Panc1 (cell line): ENCODE results near the gene SLC10A7. TPM values are rescaled to one million over a fixed set of nuclear protein-coding genes. Genes with fewer than 3 reads are reported as not detected.

Source experiments
- ATAC-seq: fragments of 200-7000 bp; cut with Tn5 transposase; 2 replicates; pipeline ENCODE4 v1.9.1; 2020; ENCODE audit warnings: mild to moderate bottlenecking, moderate library complexity
- BruUV-seq: library from RNA; stranded (reverse); fragments of 400-500 nt; replicated peaks from 2 replicates; lab custom pipeline; 2021; lab: Mats Ljungman, UMichigan
- CTCF ChIA-PET: fragments of 300-600 bp; sonication (Branson Sonifier 250); formaldehyde crosslinking; loops from one replicate; lab custom pipeline; 2022; ENCODE audit warnings: antibody characterized with exemption; lab: Charles Lee
- POLR2A ChIA-PET: fragments of 300-600 bp; sonication (Branson Sonifier 250); formaldehyde crosslinking; loops from one replicate; lab custom pipeline; 2022; ENCODE audit warnings: antibody characterized with exemption; lab: Charles Lee
- DNase-seq: peaks from one replicate; pipeline ENCODE4 v3.0.0-alpha.2; 2010; ENCODE audit warnings: low read depth, low spot score
- H3K27ac ChIP-seq: 2 replicates; pipeline ENCODE4 v1.5.1; 2011; ENCODE audit warnings: mild to moderate bottlenecking, low read length, inconsistent platforms
- H3K27me3 ChIP-seq: fragments of 200-500 bp; sonication (Bioruptor generic); 2 replicates; pipeline ENCODE4 v1.6.0; 2014; ENCODE audit warnings: low read length, inconsistent platforms; ENCODE audit not compliant: control insufficient read depth, insufficient read depth
- H3K36me3 ChIP-seq: fragments of 200-500 bp; sonication (Bioruptor generic); 2 replicates; pipeline ENCODE4 v1.5.1; 2014; ENCODE audit warnings: inconsistent platforms, mild to moderate bottlenecking, low read length, moderate library complexity; ENCODE audit not compliant: control insufficient read depth, insufficient read depth
- H3K4me1 ChIP-seq: 2 replicates; pipeline ENCODE4 v1.5.1; 2011; ENCODE audit warnings: inconsistent platforms, mild to moderate bottlenecking, low read length, moderate library complexity; ENCODE audit not compliant: control insufficient read depth, insufficient read depth
- H3K4me3 ChIP-seq, 2 experiments: 2 replicates each; pipeline ENCODE4 v1.5.1; 2011 to 2012; ENCODE audit warnings: low read depth in 2 of 2, low read length in 2 of 2, mild to moderate bottlenecking in 2 of 2, inconsistent platforms in 1 of 2, moderate library complexity in 1 of 2
- H3K9me3 ChIP-seq: fragments of 200-500 bp; sonication (Bioruptor generic); 2 replicates; pipeline ENCODE4 v1.5.1; 2014; ENCODE audit warnings: low read depth, mild to moderate bottlenecking, inconsistent platforms, low read length, moderate library complexity; ENCODE audit not compliant: control insufficient read depth, insufficient read depth
- POLR2AphosphoS5 ChIP-seq: IDR thresholded peaks from 2 replicates; pipeline ENCODE4 v1.6.1; 2012; ENCODE audit warnings: mild to moderate bottlenecking, low read depth, low read length, moderate library complexity
- SIN3A ChIP-seq: IDR thresholded peaks from 2 replicates; pipeline ENCODE4 v1.6.1; 2012; ENCODE audit warnings: low read depth, mild to moderate bottlenecking, low read length, moderate library complexity, borderline replicate concordance; ENCODE audit not compliant: insufficient read depth
- TCF7L2 ChIP-seq: IDR thresholded peaks from 2 replicates; pipeline ENCODE4 v1.6.1; 2011; ENCODE audit warnings: mild to moderate bottlenecking, low read depth, low read length, inconsistent platforms
- in situ Hi-C: cut with HindIII; loops from 2 replicates; pipeline ENCODE4 v1.10.0; 2016; ENCODE audit warnings: low sequenced_read_pairs, low pct_unique_long_range_greater_than_20kb
- intact Hi-C: fragments of 100-400 bp; cut with micrococcal nuclease; formaldehyde crosslinking; loops from one replicate; pipeline ENCODE4 v1.10.0; 2022; ENCODE audit not compliant: unreplicated experiment
- total RNA-seq: library from RNA; stranded (reverse); gene quantifications from one replicate; pipeline ENCODE4 v1.2.1, GENCODE V29; 2021; ENCODE audit not compliant: unreplicated experiment
- TF ChIP-seq, protein P1 (sequence below): fragments of 450-650 bp; IDR thresholded peaks from 2 replicates; pipeline ENCODE4 v1.5.1; 2017; ENCODE audit warnings: mild to moderate bottlenecking
- TF ChIP-seq, protein P2 (sequence below), 2 experiments: IDR thresholded peaks; 2 replicates each; pipeline ENCODE4 v1.6.1; 2011 to 2012; ENCODE audit warnings: low read depth in 2 of 2, control low read depth in 1 of 2, low read length in 1 of 2, mild to moderate bottlenecking in 1 of 2, moderate library complexity in 1 of 2; ENCODE audit not compliant: insufficient read depth in 1 of 2

SLC10A7 gene
- total RNA-seq, 1 experiment from 2014 or later = 1.5 TPM

DNA sequence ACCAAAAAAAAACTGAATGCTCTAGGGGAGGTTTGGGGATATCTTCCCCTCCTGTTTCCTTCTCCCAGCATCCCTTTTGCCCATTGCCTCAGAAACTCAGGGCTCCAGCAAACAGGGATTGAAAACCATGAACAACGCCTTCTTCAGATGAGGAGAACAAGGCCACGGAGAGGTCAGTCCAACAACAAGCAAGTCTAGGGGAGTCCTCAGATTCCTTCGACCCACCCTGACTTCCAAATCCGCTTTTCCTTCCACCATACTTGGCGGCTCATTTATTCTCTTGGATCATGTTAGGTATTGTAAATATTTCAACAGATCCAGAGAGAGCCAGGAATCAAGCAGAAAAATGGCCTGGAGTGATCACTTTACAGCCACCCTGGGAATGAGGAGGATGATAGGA lies 285.5 kb downstream of the SLC10A7 start:
- H3K36me3 ChIP-seq = no peaks in the 10 kb centered on the region
- H3K9me3 ChIP-seq = no peaks in the 10 kb centered on the region
- ATAC-seq (no peak), DNase-seq (no peak)
- H3K27ac ChIP-seq = no peak overlapping the region
- no peaks in the 10 kb centered on the region for H3K4me1 ChIP-seq
- intact Hi-C loops (no loop called here), in situ Hi-C loops (no loop called here)
- ChIA-PET POLR2A (no interaction called here), CTCF (no interaction called here)
- TF ChIP-seq SIN3A (no peak), POLR2AphosphoS5 (no peak), TCF7L2 (no peak)
- TF ChIP-seq, protein P1, sequence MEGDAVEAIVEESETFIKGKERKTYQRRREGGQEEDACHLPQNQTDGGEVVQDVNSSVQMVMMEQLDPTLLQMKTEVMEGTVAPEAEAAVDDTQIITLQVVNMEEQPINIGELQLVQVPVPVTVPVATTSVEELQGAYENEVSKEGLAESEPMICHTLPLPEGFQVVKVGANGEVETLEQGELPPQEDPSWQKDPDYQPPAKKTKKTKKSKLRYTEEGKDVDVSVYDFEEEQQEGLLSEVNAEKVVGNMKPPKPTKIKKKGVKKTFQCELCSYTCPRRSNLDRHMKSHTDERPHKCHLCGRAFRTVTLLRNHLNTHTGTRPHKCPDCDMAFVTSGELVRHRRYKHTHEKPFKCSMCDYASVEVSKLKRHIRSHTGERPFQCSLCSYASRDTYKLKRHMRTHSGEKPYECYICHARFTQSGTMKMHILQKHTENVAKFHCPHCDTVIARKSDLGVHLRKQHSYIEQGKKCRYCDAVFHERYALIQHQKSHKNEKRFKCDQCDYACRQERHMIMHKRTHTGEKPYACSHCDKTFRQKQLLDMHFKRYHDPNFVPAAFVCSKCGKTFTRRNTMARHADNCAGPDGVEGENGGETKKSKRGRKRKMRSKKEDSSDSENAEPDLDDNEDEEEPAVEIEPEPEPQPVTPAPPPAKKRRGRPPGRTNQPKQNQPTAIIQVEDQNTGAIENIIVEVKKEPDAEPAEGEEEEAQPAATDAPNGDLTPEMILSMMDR = no peak
- TF ChIP-seq, protein P2, sequence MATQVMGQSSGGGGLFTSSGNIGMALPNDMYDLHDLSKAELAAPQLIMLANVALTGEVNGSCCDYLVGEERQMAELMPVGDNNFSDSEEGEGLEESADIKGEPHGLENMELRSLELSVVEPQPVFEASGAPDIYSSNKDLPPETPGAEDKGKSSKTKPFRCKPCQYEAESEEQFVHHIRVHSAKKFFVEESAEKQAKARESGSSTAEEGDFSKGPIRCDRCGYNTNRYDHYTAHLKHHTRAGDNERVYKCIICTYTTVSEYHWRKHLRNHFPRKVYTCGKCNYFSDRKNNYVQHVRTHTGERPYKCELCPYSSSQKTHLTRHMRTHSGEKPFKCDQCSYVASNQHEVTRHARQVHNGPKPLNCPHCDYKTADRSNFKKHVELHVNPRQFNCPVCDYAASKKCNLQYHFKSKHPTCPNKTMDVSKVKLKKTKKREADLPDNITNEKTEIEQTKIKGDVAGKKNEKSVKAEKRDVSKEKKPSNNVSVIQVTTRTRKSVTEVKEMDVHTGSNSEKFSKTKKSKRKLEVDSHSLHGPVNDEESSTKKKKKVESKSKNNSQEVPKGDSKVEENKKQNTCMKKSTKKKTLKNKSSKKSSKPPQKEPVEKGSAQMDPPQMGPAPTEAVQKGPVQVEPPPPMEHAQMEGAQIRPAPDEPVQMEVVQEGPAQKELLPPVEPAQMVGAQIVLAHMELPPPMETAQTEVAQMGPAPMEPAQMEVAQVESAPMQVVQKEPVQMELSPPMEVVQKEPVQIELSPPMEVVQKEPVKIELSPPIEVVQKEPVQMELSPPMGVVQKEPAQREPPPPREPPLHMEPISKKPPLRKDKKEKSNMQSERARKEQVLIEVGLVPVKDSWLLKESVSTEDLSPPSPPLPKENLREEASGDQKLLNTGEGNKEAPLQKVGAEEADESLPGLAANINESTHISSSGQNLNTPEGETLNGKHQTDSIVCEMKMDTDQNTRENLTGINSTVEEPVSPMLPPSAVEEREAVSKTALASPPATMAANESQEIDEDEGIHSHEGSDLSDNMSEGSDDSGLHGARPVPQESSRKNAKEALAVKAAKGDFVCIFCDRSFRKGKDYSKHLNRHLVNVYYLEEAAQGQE (IDR thresholded peaks at IDR 0.05; ENCODE audit: insufficient read depth in 1 of 2, low read depth in 2 of 2, low read length in 1 of 2) = no peak
- H3K4me3 ChIP-seq = no peak overlapping the region
- no peaks in the 10 kb centered on the region for H3K27me3 ChIP-seq
- no TSS peak for BruUV-seq

DNA sequence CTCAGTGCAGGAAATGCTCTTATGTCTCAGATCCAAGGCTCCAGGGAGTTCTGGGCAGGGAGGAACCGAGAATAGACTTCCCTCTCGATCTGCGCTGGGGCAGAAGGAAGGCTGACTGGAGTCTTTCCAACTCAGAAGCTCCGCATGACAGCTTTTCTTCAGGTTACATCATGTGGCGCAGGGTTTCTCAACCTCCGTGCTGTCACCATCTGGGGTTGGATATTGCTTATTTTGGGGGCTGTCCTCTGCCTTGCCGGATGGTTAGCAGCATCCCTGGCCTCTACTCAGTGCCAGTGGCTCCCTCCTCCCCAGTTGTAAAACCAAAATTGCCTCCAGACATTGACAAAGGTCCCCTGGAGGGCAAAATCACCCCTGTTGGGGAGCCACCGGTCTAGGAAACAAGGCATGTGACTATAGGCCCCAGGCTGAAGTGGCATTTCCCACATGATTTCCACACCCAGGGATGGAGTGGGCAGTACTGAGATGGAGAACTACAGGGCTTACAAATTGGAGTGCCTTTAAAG lies 286.0 kb downstream of the SLC10A7 start:
- BruUV-seq = no TSS peak
- no peak for ATAC-seq
- H3K9me3 ChIP-seq = no peaks in the 10 kb centered on the region
- in situ Hi-C loops = no loop called here
- no peak for DNase-seq
- H3K4me1 ChIP-seq = no peaks in the 10 kb centered on the region
- ChIA-PET POLR2A (no interaction called here), CTCF (no interaction called here)
- no peak overlapping the region for H3K4me3 ChIP-seq
- no peaks in the 10 kb centered on the region for H3K27me3 ChIP-seq
- no peaks in the 10 kb centered on the region for H3K36me3 ChIP-seq
- H3K27ac ChIP-seq = no peak overlapping the region
- no peak for TF ChIP-seq SIN3A
- no peak for TF ChIP-seq TCF7L2
- TF ChIP-seq, protein P2 (IDR thresholded peaks at IDR 0.05; ENCODE audit: insufficient read depth in 1 of 2, low read depth in 2 of 2, low read length in 1 of 2) = no peak
- TF ChIP-seq, protein P1 = no peak
- TF ChIP-seq POLR2AphosphoS5 = no peak
- intact Hi-C loops = no loop called here
